ENCODE data around the gene FGFR4.

FGFR4 gene

DNA sequence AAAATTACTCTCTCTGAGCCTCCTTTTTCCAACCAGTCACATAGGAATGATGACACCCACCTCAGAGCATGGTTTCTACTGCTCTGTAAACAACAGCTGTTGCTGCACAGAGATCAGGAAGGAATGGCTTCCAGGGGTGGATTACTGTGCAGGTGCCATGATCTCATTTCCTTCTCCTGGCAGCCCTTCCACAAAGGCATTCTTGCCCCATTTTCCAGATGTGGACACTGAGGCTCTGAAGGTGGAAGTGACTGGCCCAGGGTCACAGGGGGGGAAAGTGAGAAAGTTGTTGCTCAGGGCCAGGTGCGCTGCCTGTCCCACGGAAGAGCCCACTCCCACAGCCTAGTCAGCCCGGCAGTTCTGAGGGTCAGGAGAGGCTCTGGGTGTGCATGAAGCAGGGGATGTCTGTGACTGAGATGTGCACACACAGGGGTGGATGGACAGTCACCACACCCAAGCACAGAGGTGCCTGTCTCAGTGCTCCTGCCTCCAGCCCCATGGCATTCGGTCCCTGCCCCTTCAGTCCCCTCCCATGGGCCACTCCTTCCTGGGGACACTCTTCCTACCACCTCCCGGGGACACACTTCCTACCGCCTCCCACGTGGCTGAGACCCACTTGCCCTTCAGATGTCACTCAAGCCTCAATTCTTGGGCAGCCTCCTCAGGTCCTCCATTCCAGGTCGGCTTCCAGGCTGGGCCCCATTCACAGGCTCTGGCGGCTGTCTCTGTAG lies 17.0 kb downstream of the FGFR4 start:
- DNase-seq (ENCODE audit: low read depth), result no peak

DNA sequence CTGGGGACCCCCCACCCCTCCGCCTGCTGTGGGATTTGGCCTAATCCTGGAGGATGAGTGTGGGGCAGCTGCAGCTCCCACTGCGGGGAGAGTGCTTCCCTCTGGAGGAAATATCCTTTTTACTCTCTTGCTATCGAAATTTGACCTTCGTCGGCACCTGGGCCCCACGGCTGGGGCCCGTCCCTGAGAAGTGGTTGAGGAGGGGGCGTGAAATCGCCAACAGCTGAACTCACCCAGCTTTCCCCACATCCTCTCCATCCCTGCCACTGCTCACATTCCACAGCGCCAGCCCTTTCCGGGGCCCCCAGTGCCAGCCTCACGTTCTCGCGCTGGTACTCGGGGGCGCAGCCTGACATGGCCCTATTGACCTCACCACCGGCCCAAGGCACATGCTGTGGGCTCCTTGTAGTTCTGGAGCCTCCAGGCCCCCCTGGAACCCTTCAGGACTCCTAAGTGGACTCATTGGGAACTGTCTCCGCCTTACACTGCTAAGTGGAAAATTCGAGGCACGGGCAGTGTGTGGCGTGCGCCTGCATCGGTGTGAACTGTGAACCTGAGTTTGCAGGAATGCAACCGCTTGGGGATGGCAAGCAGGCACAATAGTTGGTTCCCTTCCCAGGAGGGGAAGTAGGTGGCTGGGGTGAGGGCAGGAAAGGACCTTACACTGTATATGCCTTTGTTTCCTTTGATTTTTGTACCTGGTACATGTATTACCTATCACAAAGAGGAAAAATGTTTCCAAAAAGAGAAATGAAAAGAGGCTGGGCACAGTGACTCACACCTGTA lies 19.2 kb downstream of the FGFR4 start:
- no peak for DNase-seq (ENCODE audit: low read depth)

DNA sequence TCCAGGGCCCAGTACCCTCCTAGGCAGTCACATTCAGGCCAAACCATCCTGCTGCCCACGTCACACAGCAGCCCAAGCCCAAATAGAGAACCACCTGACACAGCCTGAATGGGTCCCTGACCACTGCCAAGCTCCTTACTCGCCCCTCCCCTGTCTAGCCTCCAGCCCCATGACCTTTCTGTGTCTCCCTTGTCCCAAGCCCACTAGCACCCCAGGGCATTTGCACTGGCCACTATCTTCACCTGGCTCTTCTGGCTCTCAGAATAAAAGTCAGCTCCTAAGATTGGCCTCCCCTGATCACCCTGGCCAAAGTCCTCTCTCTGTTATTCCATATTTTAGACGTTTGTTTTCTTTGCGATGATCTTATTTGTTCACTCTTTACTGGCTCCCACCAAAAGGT lies 20.4 kb downstream of the FGFR4 start:
- no peak for DNase-seq (ENCODE audit: low read depth)

DNA sequence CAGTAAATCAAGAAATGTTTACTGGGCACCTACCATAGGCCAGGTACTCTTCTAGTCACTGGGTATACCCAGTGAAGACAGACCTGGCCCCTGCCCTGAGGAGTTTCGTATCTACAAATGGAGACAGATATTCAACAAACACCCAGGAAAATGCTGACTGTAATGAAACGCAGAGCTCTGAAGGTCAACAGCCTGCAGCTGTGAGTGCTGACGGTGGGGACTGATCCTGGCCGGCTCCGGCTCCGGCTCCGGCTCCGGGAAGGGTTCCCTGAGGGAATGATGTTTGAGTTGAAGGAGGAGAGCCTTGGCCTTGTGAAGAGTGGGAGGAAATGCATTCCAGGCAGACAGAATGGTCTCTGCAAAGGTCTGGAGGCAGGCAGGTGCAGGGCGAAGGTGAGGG lies 23.1 kb downstream of the FGFR4 start:
- no peak for DNase-seq (ENCODE audit: low read depth)

DNA sequence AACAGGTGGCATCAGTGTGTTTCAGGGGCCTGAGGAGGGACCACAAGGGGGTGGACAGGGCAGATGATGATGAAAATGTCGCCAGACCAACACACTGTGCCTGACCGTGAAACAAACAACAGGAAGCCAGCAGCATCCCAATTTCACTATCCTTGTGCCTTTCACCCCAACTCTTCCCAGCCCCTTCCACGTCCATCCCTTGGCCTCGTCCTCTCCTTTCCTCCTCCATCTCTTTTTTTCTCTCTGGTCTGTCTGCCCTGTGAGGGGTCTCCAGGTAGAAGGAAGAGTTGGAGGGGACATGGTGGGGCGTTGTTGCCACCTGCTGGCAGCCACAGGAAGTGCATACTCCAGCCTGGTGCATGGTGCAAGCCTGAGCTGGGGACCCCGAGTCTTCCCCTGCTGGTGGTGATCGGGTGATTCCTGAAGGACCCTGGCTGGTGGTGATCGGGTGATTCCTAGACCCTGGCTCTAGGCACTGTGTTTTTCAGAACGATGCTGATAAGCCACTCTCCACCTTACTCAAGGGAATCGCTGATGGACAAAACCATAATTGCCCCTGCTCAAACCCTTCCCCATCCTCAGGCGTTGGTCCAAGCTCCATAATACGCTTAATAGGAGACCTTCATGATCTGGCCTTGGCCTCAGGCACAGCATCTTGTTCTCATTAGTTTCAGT lies 25.1 kb downstream of the FGFR4 start:
- DNase-seq (ENCODE audit: low read depth), result no peak

DNA sequence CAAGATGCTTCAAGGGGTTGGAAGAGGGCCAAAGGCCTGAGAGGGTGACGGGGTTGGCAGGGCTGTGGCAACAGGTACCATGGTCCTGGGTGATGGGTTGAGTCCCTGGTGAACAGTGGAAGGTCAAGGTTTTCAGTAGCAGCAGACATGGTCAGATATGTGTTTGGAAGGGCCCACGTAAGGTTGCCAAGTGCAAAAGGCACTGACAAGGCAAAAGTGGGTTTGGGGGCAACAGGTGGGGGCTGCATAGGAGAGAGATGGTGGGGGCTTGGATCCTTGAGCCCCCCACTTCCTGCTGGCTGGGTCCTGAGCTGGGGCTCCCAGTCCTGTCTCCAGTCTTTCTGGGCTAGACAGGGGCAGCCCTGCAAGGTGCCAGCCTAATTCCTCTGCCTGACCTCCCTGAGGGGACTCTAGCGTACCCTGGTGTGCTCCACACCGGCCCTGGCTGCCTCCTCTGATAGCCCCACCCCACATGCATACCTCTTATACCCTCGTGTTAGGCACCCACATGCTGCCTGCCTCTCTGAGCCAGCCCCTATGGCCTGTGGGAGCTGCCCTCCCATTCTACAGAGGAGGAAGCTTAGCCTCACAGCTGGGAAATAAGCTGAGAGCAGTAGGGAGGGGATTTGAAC lies 26.0 kb downstream of the FGFR4 start:
- DNase-seq (ENCODE audit: low read depth), result no peak

DNA sequence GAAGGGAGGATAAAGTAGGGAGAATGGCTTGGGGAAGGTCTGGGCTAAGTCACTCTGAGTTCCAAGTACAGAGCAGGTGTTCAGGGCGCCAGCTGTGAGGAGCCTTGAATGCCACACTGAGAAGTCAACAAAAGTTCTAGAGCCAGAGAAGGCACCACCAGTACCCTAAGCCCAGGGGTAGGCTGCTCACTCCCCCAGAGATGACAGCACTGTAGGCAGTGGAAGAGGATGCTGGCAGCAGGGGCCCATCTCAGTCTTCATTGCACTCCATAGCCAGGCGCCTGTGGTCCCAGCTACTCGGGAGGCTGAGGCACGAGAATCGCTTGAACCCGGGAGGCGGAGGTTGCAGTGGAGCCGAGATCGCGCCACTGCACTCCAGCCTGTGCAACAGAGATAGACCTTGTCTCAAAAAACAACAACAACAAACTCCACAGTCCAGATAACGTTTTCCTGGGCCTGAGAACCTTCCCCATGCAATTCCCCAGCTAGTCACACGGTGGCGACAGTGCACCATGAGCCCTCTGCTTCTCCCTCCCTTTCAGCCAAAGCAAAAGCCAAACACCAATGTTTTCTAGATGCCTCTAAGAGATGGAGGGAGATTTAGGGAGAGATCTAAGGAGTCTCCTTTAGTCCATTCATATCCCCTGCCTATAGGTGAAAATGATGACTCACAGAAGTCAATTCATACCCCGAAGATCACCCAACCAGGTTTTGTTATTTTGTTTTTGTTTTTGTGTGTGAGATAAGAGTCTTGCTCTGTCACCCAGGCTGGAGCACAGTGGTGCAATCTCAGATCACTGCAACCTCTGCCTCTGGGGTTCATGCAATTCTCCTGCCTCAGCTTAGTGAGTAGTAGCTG lies 27.1 kb downstream of the FGFR4 start:
- no peak for DNase-seq (ENCODE audit: low read depth)

DNA sequence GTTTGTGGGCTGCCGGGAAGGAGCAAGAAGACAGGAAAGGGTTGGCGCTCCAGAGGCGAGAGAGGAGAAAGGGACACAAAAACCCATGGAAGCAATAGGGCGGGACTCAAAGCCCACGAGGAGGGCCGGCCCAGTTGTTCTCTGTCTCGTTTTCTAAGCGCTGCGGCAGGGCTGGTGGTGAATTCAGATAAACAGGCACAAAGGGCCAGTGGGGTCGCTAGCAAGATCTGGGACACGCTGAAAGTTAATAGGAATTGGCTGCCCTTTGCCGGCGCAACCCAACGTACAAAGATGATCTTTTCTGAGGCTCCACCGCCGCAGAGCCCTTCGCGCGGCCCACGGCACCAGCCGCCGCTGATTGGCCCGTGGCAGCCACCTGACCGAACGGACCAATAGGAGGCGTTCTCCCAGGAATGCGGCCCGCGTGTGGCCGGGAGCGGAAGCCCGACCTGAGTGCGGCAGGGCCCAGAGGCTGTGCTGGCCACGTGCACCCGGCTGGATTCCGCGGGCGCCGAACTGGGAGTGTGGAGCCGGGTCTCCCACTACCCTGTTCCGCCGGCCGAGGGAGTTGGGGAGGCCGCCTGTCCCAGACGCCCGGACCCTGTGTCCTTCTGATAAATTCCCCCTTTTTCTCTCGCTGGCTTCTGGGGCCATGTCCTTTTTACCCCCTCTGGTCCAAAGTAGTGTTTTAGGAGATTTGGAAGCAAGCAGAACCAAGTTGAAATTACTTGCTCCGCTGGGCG lies 30.1 kb downstream of the FGFR4 start:
- no peak for DNase-seq (ENCODE audit: low read depth)

DNA sequence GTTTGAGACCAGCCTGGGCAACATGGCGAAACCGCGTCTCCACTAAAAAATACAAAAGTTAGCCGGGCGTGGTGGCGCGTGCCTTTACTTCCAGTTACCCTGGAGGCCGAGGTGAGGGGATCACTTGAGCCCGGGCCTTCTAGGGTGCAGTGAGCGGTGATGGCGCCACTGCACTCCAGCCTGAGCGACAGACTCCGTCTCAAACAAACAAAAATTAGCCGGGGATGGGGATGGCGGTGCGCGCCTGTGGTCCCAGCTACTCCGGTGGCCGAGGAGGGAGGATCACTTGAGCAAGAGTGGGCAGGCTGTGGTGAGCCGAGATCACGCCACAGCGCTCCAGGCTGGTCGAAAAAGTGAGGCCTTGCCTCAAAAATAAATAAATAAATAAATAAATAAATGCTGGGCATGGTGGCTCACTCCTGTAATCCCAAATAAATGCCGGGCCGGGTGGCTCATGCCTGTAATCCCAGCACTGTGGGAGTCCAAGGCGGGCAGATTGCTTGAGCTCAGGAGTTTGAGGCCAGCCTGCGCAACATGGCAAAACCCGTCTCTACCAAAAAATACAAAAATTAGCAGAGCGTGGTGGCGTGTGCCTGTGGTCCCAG lies 30.8 kb downstream of the FGFR4 start:
- no peak for DNase-seq (ENCODE audit: low read depth)

DNA sequence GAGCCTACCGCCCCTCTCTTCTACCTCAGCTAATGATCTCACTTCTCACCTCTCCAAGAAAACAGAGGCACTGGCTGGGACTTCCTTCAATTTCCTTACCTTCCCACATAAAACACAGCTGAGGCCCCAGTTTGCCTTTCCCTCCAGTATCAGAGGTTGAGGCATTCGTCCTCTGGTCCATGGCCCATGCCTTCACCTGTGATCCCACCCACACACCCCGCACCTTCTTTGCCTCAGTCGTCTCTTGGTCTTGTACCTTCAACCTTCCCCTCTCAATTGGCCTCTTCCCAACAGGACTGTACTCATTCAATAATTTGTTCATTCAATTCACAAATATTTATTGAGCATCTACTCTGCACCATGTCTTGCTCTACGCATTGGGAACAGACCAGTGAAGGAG lies 35.9 kb downstream of the FGFR4 start:
- DNase-seq (ENCODE audit: low read depth), result no peak

DNA sequence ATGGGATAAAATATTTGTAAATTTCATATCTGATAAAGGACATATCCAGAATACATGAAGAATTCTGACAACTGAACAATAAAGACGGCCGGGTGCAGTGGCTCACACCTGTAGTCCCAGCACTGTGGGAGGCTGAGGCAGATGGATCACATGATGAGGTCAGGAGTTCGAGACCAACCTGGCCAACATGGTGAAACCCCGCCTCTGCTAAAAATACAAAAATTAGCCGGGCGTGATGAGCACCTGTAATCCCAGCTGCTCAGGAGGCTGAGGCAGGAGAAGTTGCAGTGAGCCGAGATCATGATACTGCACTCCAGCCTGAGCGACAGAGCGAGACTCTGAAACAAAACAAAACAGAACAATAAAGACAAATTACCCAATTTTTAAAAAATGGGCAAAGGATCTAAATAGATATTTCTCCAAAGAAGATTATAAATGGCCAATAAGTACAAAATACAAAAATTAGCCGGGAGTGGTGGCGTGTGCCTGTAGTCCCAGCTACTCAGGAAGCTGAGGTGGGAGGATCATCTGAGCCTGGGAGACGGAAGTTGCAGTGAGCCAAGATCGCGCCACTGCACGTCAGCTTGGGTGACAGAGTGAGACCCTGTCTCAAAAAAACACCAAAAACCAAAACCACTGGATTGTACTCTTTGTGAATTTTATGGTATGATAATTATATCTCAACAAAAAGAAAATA lies 37.2 kb downstream of the FGFR4 start:
- no peak for DNase-seq (ENCODE audit: low read depth)

DNA sequence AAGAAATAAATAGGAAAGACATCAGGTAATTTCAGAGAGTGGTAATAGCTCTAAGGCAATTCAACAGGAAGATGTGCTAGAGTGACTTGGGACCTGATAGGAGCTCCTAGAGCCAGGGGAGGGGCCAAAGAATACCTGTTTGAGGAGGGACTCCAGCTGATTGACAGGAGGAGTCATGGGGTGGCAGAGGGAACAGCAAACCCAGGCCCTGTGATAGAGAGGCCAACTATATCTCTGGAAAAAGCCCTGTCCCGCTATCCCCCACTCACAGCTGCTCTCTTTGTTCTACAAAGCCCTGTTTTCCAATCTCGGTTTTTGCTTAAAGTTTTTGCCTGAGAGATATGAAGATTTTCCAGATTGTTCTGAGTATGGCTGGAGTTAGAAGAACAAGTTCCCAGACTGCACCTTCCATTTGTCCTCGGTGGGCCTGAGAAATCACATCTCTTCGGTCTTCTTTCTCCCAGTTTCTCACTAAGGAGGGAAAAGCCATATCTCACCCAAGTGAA lies 37.8 kb downstream of the FGFR4 start:
- DNase-seq (ENCODE audit: low read depth), result no peak

DNA sequence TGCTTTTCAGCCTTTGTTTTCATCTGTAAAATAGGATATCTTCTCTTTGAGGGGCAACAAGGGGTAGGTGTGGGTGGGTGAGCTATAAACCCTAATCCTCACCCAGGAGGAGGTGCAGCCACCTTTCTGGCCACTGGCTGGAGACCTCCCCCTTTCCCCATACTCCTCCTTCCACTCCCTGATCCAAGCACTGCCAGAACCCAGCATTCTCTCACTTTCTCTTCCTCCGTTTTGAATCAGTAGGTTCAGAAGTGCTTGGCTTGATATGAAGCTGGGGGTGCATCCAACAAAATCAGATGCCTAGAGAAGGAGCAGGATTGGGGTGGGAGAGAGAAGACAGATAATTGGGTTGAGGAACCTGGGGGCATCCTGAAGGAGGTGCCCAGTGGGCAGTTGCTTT lies 40.1 kb downstream of the FGFR4 start:
- no peak for DNase-seq (ENCODE audit: low read depth)

DNA sequence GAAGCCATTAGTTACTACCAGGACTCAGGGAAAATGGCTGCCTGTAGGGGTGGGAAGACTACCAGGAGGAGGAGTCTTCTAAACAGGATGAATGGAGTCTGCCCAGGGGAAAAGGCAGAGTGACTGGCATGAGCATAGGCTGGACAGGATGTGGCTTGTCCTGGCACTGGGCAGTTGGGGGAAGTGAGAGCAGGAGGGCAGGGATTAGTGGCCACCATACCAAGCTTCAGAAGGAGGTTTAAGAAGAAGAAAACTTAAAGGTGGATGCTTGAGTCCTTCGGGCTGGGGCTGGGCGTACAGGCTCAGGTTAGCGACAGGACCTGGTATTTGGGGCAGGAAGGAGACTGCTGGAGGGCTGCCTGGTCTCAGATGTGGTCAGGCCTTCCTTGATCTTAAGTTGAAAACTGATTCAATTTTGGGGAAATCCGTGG lies 41.9 kb downstream of the FGFR4 start:
- no peak for DNase-seq (ENCODE audit: low read depth)

DNA sequence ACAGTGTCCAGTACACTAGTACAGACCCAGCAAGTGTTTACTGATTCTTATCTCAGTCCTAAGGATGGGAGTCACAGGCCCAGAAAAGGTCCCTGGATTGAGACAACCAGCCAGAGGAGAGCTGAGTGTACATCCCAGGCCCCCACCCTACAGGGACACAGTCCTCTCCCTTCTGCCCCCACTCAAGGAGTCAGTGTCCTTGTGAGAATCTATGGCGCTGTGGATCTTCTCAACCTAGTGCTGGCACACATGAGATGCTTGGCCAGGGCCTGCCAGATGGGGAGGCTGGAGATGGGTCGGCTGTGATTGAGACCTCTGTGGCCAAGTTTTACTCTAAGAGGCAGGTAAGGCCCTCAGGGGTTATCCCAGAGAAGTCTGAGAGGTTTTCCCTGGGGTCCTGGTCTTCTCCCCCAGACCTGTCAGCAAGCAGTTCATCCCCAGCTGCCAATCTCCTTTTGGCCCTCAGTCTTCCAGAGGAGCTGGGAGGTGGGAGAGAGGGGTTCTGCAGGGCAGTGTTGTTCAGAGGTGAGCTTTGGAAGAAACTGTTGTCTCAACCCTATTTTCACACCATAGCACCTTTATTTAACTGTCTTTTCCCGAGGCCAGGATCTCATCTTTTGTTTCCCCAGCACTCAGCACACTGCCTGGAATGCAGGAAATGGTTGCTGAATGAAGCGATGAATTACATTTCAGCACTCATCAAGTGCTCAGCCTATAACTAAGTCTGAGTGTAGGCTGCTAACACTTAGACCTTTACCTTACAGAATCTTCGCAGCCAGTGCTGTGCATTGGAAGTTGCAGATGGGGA lies 43.7 kb downstream of the FGFR4 start:
- no peak for DNase-seq (ENCODE audit: low read depth)

DNA sequence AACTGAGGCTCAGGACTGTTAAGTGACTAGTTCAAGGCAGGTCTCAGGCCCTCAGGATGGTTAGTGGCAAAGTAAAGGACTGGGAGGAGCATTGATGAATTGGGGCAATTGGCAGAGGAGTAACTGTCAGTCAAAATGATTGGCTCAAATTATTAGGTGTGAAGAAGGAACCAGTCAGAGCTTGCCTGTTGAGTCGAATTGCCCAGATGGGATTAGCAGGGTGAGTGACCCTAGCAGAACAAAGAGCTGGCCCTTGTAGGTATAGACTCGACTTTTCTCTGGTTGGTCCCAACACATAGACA lies 44.3 kb downstream of the FGFR4 start:
- no peak for DNase-seq (ENCODE audit: low read depth)

DNA sequence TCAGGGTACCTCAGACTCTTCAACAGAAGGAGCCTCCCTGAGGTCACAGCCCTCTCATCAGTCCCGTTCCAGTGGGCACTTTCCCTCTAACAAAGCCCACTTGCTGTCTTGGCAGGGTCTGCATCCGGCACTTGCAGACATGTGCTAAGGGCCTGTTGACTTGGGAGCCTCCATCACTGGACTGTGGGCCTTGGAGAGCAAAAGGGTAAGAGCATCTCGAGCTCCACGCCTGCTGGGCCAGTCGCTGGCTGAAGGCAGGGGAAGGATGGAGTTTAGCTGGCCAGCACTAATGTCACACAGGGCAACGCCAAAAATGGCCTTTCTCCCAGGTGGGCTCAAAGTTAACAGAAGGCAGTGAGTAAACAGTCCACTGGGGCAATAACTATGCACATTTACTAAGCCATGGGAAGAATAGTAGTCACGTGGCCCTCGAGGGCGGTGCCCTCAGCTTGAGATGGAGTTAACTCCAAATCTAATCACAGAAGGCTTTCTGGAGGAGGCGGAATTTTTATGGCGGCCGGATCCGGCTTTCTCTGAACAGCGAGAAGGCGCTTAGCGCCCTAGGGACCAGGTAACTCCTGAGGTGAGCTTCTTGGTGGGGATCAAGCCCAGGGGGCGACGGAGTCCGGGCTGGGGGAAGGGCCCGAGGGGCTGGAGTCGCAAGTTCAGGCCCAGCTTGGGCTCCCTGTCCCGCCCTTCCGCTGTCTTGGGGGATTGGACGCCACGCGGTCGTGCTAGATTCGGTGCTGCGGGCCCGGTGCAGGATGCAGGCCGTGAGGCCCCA lies 44.8 kb downstream of the FGFR4 start:
- DNase-seq (ENCODE audit: low read depth), result no peak

Measured in GM04504 (cell line).